GDM1 (cell line): ENCODE data around the gene SPTBN4.
A peak's percentile ranks its signal among the peaks of the same experiment; 100 is the strongest.
"Not testable (repeated sequence)": the region's sequence is repeated elsewhere in the genome, so short reads cannot be mapped to it uniquely, and the experiment has no call there.

Source experiments
- DNase-seq: peaks from one replicate; lab custom pipeline; 2025; lab: John Stamatoyannopoulos, UW

Gene SPTBN4

DNA sequence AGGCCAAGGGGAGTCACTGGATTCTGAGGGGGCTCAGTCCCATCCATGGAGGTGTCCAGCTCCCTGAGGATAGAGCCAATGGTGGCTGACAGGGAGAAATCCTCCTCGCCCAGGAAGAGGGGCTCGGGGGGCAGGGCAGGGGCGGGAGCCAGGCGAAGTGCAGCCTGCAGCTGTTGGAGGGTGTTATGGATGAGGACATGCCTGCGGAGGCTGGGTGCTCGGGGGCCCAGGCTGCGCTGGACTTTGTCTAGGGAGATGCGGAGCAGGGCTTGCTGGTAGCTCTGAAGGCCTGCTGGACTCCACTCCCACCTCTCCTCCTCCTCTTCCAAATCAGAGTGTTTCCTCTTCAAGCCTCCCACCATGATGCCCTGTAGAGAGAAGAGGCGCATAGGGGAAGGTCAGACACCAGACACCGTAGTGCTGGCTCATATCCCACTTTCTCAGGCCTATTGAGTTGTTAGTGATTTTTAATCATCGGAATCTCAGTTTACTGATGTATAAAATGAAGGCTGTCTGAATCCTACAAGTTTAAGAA lies 25.0 kb upstream of the SPTBN4 start:
- no peak for DNase-seq

- DNase-seq: no peak
Observed at GRCh38 chr19:40442328-40443130, 24.3 kb upstream of the SPTBN4 start.

DNA sequence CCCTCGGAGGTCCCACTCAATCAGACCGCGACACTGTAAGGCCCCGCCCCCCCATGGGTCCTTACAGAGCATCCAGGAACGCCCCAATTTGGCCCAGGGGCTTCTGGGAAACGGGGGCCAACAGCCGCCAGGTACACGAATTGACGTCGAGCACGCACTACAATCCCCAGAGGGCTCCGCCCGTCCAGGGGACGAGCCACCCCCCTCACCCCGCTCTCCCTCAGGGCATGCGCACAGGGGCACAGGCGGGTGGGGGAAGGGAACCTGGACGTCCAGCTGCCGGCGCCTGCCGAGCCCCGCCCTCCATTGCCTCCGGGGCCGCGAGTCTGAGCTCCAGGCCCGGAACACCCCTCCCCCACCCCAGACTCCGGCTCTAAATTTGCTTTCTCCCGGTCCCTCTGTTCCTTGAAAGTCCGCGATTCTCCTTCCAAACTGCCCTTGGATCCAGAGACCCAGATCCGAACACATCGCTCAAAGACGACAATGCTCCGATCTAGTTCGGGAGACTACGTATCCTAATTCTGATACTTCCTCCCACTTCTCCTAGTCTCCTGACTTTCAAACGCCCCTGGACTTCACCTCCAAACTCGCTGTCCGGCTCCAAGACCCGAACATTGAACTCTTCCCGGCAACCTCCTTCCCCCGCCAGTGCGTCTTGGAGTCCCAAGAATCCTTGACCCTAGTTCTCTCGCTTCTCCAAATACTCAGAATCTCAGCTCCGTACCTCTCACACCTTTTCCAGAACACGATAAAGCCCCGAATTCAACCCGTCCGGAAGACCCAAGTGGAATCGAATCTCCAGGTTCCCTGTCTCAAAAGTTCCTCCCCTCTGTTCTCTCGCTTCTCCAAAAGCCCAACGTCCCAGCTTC lies 23.4 kb upstream of the SPTBN4 start:
- peak; percentile 99 for DNase-seq

GRCh38 chr19:40444000-40444824 lies 22.6 kb upstream of the SPTBN4 start, which contains the start of gene SERTAD3:
SERTAD3 (minus strand) TSS chr19:40444335; CDS start chr19:40442080, 2,255 bp downstream.
- DNase-seq: peak; percentile 96

GRCh38 chr19:40444825-40445312 lies 21.9 kb upstream of the SPTBN4 start:
- no peak for DNase-seq

DNA sequence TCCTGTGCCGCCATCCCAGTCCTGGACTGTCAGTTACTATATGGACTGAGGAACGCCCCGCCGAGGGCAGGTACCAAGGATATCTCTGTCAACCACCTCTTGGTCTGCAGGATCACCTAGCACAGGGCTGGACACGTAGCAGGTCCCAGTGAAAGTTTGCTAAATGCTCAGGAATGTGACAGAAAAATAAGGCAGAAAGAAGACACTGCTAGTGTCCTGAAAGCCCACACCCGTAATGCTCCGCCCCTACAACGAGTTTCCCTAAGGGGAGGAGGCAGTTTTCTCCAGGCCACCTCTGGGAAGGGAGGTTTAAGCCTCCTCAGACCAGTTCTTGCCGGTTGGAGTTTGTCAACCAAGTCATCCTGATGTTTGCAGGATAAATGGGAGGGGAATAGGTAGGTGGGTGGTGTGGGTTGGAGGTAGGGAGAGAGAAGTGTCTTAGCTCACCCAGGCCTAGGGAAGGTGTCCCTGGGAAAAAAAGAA lies 21.0 kb upstream of the SPTBN4 start:
- no peak for DNase-seq

DNA sequence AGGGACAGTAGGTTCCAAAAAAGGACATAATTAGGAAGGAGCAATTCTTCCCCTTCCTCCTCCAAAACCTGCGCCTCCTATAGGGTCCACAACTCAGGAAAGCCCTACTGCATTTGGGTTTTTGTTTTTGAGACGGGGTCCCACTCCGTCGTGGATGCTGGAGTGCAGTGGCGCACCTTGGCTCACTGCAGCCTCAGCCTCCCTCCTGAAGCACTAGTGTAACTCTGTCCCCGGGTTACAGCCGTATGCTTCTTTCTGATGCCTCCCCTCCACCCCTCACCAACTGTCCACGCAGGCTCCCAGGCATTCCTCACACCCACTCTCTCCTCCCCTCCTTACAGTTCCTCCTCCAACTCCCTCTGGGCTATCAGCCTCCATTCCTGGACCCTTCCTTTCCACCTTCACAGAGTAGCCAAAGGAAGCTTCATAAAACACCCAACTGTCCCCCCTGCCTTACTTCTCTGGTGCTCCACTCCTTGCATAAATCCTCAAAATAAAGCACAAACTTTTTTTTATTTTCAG lies 20.5 kb upstream of the SPTBN4 start:
- DNase-seq: no peak

DNA sequence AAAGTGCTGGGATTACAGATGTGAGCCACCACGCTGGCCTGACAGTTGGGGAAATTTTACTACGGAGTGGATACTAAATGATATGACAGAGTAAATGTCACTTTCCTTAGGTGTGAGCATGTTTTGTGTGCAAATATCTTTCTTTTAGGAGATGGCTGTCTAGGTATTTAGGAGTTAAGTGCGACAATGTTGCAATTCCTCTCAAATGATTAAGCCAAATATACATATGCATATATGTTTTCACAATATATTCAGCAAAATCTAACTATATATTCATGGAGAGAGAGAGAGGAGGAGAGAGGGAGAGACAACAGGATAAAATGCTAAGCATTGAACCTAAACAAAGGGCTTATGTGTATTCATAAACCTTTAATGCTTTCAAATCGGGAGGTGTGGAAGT lies 17.3 kb upstream of the SPTBN4 start:
- DNase-seq: no peak

GRCh38 chr19:40450664-40451063 lies 16.1 kb upstream of the SPTBN4 start:
- no peak for DNase-seq

DNA sequence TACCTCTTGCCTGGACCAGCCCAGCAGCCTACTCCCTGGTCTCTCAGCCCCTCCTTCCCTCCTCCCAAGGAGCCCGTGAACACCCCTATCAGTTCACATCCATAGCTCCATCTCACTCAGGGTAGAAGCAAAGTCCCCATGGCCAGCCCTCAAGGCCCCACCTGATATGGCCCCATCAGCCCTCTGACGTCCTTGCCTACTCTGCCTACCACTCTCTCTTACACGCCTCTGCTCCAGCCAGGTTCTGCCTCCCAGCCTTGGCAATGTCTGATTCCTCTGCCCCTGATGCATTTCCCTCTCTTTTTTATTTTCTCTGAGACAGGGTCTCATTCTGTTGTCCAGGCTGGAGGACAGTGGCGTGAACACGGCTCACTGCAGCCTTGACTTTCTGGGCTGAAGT lies 14.8 kb upstream of the SPTBN4 start:
- no peak for DNase-seq

DNA sequence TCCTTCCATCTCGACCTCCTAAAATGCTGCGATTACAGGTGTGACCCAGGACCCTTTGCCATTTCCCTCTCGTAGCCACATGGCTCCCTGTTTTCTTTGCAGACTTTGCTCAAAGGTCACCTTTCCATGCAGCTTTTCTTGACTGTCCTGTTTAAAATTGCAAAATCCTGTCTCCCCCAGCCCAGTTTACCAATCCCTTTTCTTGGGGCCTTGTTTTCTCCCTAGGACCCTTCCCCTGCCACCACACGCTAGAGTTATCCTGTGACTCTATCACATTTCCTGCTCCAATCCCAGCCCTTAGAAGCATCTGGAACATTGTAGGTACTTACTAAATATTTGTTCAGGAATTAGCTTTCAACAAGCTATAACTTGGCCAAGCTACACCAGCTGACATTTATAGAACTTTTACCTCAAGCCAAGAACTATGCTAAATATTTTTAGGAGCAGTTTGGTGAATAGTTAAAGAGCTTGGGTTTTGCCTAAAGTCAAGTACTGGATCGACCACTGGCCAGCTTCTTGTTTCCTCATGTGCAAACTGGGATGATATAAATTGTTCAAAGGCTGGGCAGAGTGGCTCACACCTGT lies 13.6 kb upstream of the SPTBN4 start:
- no peak for DNase-seq

GRCh38 chr19:40453943-40454342 lies 12.9 kb upstream of the SPTBN4 start:
- not testable (repeated sequence) for DNase-seq

GRCh38 chr19:40457048-40457447 lies 9.8 kb upstream of the SPTBN4 start:
- no peak for DNase-seq

GRCh38 chr19:40457953-40458596 lies 8.7 kb upstream of the SPTBN4 start:
- no peak for DNase-seq

- DNase-seq: no peak
Observed at GRCh38 chr19:40458597-40458974, 8.2 kb upstream of the SPTBN4 start.

DNA sequence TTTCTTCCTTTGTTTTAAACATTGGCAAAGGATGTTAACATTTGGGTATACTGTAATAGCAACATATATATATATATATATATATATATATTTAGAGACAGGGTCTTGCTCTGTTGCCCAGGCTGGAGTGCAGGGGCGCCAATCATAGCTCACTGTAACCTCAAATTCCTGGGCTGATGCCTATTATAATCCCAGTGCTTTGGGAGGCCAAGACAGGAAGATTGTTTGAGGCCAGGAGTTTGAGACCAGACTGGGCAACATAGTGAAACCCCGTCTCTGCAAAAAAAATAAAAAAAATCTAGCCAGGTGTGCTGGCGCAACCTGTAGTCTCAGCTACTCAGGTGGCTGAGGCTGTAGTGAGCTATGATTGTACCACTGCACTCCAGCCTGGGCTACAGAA lies 6.6 kb upstream of the SPTBN4 start:
- DNase-seq: no peak

- no peak for DNase-seq
Observed at GRCh38 chr19:40461669-40462221, 5.1 kb upstream of the SPTBN4 start.

DNA sequence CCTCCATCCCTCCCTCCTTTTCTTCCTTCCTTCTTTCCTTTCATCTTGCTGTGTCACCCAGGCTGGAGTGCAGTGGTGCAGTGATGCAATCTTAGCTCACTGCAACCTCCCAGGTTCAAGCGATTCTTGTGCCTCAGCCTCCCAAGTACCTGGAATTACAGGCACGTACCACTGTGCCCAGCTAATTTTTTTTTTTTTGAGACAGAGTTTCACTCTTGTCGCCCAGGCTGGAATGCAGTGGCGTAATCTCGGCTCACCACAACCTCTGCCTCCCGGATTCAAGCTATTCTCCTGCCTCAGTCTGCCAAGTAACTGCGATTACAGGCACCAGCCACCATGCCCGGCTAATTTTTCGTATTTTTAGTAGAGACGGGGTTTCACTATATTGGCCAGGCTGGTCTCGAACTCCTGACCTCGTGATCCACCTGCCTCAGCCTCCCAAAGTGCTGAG lies 3.2 kb upstream of the SPTBN4 start:
- DNase-seq: not testable (repeated sequence)

DNA sequence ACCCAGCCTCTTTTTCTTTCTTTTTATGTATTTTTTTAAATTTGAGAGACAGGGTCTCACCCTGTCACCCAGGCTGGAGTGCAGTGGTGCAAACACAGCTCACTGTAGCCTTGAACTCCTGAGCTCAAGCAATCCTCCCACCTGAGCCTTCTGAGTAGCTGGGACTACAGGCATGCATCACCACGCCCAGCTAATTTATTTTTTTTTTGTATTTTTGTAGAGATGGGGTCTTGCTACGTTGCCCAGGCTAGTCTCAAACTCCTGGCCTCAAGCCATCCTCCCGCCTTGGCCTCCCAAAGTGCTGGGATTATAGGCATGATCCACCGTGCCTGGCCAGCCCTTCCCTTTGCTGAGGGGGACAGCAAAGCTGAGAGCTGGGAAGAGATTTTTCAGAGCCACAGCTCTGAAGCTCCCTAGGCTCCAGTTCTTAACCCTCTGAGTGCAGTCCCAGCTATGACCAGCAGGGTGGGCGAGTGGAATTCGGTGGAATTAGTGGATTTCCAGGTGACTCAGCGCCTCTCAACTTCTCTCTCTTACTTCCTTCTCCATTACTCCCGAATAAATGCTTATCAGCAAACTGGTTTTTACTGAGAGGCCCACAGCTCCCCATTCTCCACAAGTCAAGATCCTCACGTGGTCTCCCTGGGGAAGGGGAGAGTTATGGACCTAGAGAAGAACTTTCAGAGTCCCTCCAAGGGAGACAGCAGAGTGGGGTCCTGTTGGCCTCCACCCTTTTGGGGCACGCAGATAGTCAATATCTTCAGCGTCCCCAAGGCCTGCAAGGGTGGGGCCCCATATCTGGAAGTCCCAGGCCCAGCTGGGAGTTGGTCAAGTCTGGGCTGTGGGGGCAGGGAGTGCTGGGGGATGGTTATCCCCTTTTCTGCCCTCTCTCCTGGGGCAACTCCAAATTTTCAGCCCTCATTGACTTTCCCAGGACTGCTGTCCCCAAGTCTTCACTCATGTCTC lies 2.5 kb upstream of the SPTBN4 start:
- DNase-seq: peak; percentile 62
